NT2/D1 (cell line): ENCODE data around the gene B3GALT6.

Source experiments
- DNase-seq: peaks from one replicate; pipeline ENCODE4 v3.0.0-alpha.2; 2011; ENCODE audit warnings: low read depth, low spot score
- H3K27me3 ChIP-seq: 2 replicates; pipeline ENCODE4 v1.6.0; 2011; ENCODE audit warnings: mild to moderate bottlenecking; ENCODE audit not compliant: insufficient read length, insufficient read depth
- H3K36me3 ChIP-seq: 2 replicates; pipeline ENCODE4 v1.6.1; 2011; ENCODE audit warnings: mild to moderate bottlenecking, low read length, mixed read lengths; ENCODE audit not compliant: insufficient read depth, insufficient read length
- H3K4me1 ChIP-seq: 2 replicates; pipeline ENCODE4 v1.5.1; 2011; ENCODE audit not compliant: insufficient read depth, insufficient read length
- H3K4me3 ChIP-seq: 2 replicates; pipeline ENCODE4 v1.5.1; 2011; ENCODE audit warnings: low read depth; ENCODE audit not compliant: insufficient read length
- H3K9ac ChIP-seq: 2 replicates; pipeline ENCODE4 v1.6.0; 2011; ENCODE audit warnings: low read depth; ENCODE audit not compliant: insufficient read length
- H3K9me3 ChIP-seq: 2 replicates; pipeline ENCODE4 v1.5.1; 2011; ENCODE audit warnings: mild to moderate bottlenecking, low read length; ENCODE audit not compliant: insufficient read depth
- SUZ12 ChIP-seq: IDR thresholded peaks from 2 replicates; pipeline ENCODE4 v1.6.1; 2011; ENCODE audit not compliant: insufficient read length, insufficient read depth; ENCODE audit errors: extremely low read depth
- YY1 ChIP-seq: IDR thresholded peaks from 2 replicates; pipeline ENCODE4 v1.6.1; 2011; ENCODE audit not compliant: insufficient read length, insufficient read depth
- ZNF274 ChIP-seq: IDR thresholded peaks from 2 replicates; pipeline ENCODE4 v1.6.1; 2011; ENCODE audit warnings: mild to moderate bottlenecking, low read depth, low read length

Gene B3GALT6

GRCh38 chr1:1236945-1237873 lies 5.2 kb downstream of the B3GALT6 start:
- Histone ChIP-seq H3K36me3 (peaks cover 31% of the 10 kb centered on the region), H3K4me1 (peaks cover 11% of the 10 kb centered on the region), H3K9me3 (peaks cover 8% of the 10 kb centered on the region; the same call in 1 of the 2 replicates), H3K4me3 (no peak overlapping the region), H3K27me3 (no peaks in the 10 kb centered on the region), H3K9ac (no peak overlapping the region)
- TF ChIP-seq YY1, result no peak
- no peak for TF ChIP-seq ZNF274
- TF ChIP-seq SUZ12, result no peak
- no peak for DNase-seq

DNA sequence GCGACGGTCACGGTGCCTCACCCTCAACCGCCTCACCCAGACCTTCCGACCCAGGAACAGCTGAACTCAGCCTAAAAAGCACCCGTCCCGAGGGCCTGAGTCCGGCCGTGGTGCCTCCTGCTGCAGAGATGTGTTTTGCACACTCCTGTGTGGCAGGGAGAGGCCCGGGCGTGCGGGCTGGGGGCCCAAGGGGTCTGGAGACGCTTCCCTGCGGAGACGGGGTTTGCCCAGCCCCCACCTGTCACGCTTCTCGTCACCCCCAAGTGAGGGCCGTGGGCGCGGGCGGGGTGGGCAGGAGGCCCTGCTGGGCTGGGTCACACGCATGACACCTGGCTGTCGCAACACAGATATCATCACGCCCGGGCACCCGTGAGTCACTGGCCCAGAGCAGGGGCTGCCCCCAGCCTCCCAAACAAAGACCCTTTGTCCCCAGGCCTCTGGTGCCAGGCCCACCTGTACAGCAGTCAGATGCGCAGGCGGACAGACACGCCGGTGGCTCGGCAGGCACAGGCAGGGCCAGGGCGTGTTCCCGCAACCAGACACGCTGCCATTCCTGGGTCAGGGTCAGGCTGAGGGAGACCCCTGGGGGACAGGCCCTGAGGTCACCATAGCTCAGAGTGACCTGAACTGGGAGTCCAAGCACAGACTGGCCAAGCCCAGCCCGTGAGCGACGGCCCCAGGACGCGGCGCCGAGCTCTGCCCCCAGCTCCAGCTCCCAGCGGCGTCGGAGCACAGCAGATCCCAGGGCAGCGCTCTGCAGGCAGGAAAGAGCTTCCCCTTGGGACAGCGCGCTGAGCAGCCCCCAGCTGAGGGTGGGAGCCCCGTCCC lies 6.1 kb downstream of the B3GALT6 start:
- H3K9ac ChIP-seq, result no peak overlapping the region
- H3K9me3 ChIP-seq, result peaks cover 1% of the 10 kb centered on the region; the same call in 1 of the 2 replicates
- H3K4me1 ChIP-seq, result peaks cover 11% of the 10 kb centered on the region
- peaks cover 29% of the 10 kb centered on the region for H3K36me3 ChIP-seq
- TF ChIP-seq SUZ12 (no peak), YY1 (no peak), ZNF274 (no peak)
- DNase-seq, result no peak
- H3K4me3 ChIP-seq, result no peak overlapping the region
- H3K27me3 ChIP-seq, result no peaks in the 10 kb centered on the region

DNA sequence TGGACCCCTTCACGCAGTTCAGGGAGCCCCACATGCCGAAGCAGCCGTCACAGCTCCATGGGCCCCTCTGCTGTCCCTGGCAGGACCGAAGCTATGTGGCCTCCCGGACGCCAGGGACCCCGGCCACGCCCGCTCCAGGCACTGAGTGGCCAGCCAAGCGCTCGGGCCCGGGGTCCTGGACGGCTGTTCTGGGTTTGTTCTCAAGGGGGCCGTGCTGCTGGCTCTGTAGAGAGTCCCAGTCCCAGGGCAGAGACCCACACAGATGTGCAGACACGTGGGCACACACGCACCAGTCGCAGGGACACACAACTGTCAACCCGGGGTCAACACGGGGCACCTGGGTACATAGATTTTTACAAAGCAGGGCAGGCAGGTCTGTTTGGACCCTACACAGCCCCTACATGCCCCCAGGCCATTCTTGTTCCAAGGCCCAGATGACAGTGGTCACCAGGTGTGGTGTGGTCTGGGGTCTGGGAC lies 6.7 kb downstream of the B3GALT6 start:
- H3K27me3 ChIP-seq, result no peaks in the 10 kb centered on the region
- TF ChIP-seq YY1 (no peak), ZNF274 (no peak), SUZ12 (no peak)
- peaks cover 23% of the 10 kb centered on the region for H3K36me3 ChIP-seq
- no peak overlapping the region for H3K4me3 ChIP-seq
- no peaks in the 10 kb centered on the region for H3K9me3 ChIP-seq
- H3K4me1 ChIP-seq, result peaks cover 8% of the 10 kb centered on the region
- DNase-seq, result no peak
- no peak overlapping the region for H3K9ac ChIP-seq

- H3K9me3 ChIP-seq, result no peaks in the 10 kb centered on the region
- TF ChIP-seq ZNF274 (no peak), SUZ12 (no peak), YY1 (no peak)
- no peak overlapping the region for H3K4me3 ChIP-seq
- DNase-seq, result no peak
- peak overlapping the region; percentile 3 for H3K9ac ChIP-seq
- H3K36me3 ChIP-seq, result peaks cover 18% of the 10 kb centered on the region
- no peaks in the 10 kb centered on the region for H3K27me3 ChIP-seq
- peaks cover 8% of the 10 kb centered on the region for H3K4me1 ChIP-seq
Measured at GRCh38 chr1:1239227-1239613, 7.2 kb downstream of the B3GALT6 start.

GRCh38 chr1:1239614-1240347 lies 7.7 kb downstream of the B3GALT6 start:
- no peak for DNase-seq
- H3K4me3 ChIP-seq, result no peak overlapping the region
- peaks cover 8% of the 10 kb centered on the region for H3K4me1 ChIP-seq

GRCh38 chr1:1240348-1240732 lies 8.3 kb downstream of the B3GALT6 start:
- Histone ChIP-seq H3K27me3 (no peaks in the 10 kb centered on the region), H3K4me3 (no peak overlapping the region), H3K36me3 (peaks cover 7% of the 10 kb centered on the region), H3K9me3 (no peaks in the 10 kb centered on the region), H3K4me1 (peaks cover 8% of the 10 kb centered on the region), H3K9ac (no peak overlapping the region)
- no peak for DNase-seq
- no peak for TF ChIP-seq SUZ12
- no peak for TF ChIP-seq YY1
- no peak for TF ChIP-seq ZNF274

More at GRCh38 chr1:1239614-1240347, 7.7 kb downstream of the B3GALT6 start:
- no peak for TF ChIP-seq YY1
- no peak for TF ChIP-seq SUZ12
- TF ChIP-seq ZNF274, result no peak
- Histone ChIP-seq H3K36me3 (peaks cover 13% of the 10 kb centered on the region), H3K9ac (peak overlapping the region; percentile 3), H3K9me3 (no peaks in the 10 kb centered on the region), H3K27me3 (no peaks in the 10 kb centered on the region)
